ENCODE measurements around the gene VWF.
"Not testable (repeated sequence)": the region's sequence is repeated elsewhere in the genome, so short reads cannot be mapped to it uniquely, and the experiment has no call there.

VWF gene

GRCh38 chr12:6010631-6011350 is 113.7 kb downstream of the VWF start:
- H3K27me3 ChIP-seq (ENCODE audit: control insufficient read depth, insufficient read depth, low read length); H3K9ac ChIP-seq (ENCODE audit: low read depth, low read length); H3K36me3 ChIP-seq (ENCODE audit: control insufficient read depth, insufficient read depth, low read length); H3K27ac ChIP-seq (ENCODE audit: low read depth, low read length); H3K4me1 ChIP-seq (ENCODE audit: control insufficient read depth, insufficient read depth, low read length); H3K9me3 ChIP-seq (ENCODE audit: control insufficient read depth, insufficient read depth, low read length); H3K4me3 ChIP-seq (ENCODE audit: low read depth, low read length): not testable (repeated sequence)

- Histone ChIP-seq H3K9ac (ENCODE audit: low read depth, low read length) (no peak overlapping the region), H3K27me3 (ENCODE audit: control insufficient read depth, insufficient read depth, low read length) (no peaks in the 10 kb centered on the region), H3K36me3 (ENCODE audit: control insufficient read depth, insufficient read depth, low read length) (no peaks in the 10 kb centered on the region), H3K4me3 (ENCODE audit: low read depth, low read length) (no peak overlapping the region), H3K4me1 (ENCODE audit: control insufficient read depth, insufficient read depth, low read length) (no peaks in the 10 kb centered on the region), H3K27ac (ENCODE audit: low read depth, low read length) (no peak overlapping the region), H3K9me3 (ENCODE audit: control insufficient read depth, insufficient read depth, low read length) (no peaks in the 10 kb centered on the region)
Measured at GRCh38 chr12:5997260-5997659, 127.2 kb downstream of the VWF start.

GRCh38 chr12:5996459-5996858 is 128.0 kb downstream of the VWF start:
- Histone ChIP-seq H3K9me3 (ENCODE audit: control insufficient read depth, insufficient read depth, low read length) (no peaks in the 10 kb centered on the region), H3K27ac (ENCODE audit: low read depth, low read length) (no peak overlapping the region), H3K4me3 (ENCODE audit: low read depth, low read length) (no peak overlapping the region), H3K4me1 (ENCODE audit: control insufficient read depth, insufficient read depth, low read length) (no peaks in the 10 kb centered on the region), H3K36me3 (ENCODE audit: control insufficient read depth, insufficient read depth, low read length) (no peaks in the 10 kb centered on the region), H3K27me3 (ENCODE audit: control insufficient read depth, insufficient read depth, low read length) (no peaks in the 10 kb centered on the region), H3K9ac (ENCODE audit: low read depth, low read length) (no peak overlapping the region)

- Histone ChIP-seq H3K27me3 (ENCODE audit: control insufficient read depth, insufficient read depth, low read length) (no peaks in the 10 kb centered on the region), H3K27ac (ENCODE audit: low read depth, low read length) (no peak overlapping the region), H3K4me1 (ENCODE audit: control insufficient read depth, insufficient read depth, low read length) (peaks cover 10% of the 10 kb centered on the region; the same call in 1 of the 2 replicates), H3K36me3 (ENCODE audit: control insufficient read depth, insufficient read depth, low read length) (no peaks in the 10 kb centered on the region), H3K9ac (ENCODE audit: low read depth, low read length) (no peak overlapping the region), H3K4me3 (ENCODE audit: low read depth, low read length) (no peak overlapping the region), H3K9me3 (ENCODE audit: control insufficient read depth, insufficient read depth, low read length) (no peaks in the 10 kb centered on the region)
Measured at GRCh38 chr12:5989621-5990020, 134.8 kb downstream of the VWF start.

GRCh38 chr12:5988659-5989116 is 135.8 kb downstream of the VWF start:
- Histone ChIP-seq H3K27me3 (ENCODE audit: control insufficient read depth, insufficient read depth, low read length) (no peaks in the 10 kb centered on the region; the same call in 1 of the 2 replicates), H3K9ac (ENCODE audit: low read depth, low read length) (no peak overlapping the region), H3K4me1 (ENCODE audit: control insufficient read depth, insufficient read depth, low read length) (peaks cover 10% of the 10 kb centered on the region; the same call in 1 of the 2 replicates), H3K9me3 (ENCODE audit: control insufficient read depth, insufficient read depth, low read length) (no peaks in the 10 kb centered on the region), H3K36me3 (ENCODE audit: control insufficient read depth, insufficient read depth, low read length) (no peaks in the 10 kb centered on the region), H3K4me3 (ENCODE audit: low read depth, low read length) (no peak overlapping the region), H3K27ac (ENCODE audit: low read depth, low read length) (no peak overlapping the region)

- Histone ChIP-seq H3K4me1 (ENCODE audit: control insufficient read depth, insufficient read depth, low read length) (peaks cover 10% of the 10 kb centered on the region; the same call in 1 of the 2 replicates), H3K9me3 (ENCODE audit: control insufficient read depth, insufficient read depth, low read length) (no peaks in the 10 kb centered on the region), H3K36me3 (ENCODE audit: control insufficient read depth, insufficient read depth, low read length) (no peaks in the 10 kb centered on the region), H3K27me3 (ENCODE audit: control insufficient read depth, insufficient read depth, low read length) (no peaks in the 10 kb centered on the region; the same call in 1 of the 2 replicates), H3K27ac (ENCODE audit: low read depth, low read length) (no peak overlapping the region), H3K4me3 (ENCODE audit: low read depth, low read length) (no peak overlapping the region), H3K9ac (ENCODE audit: low read depth, low read length) (no peak overlapping the region)
Measured at GRCh38 chr12:5988088-5988487, 136.4 kb downstream of the VWF start.

- H3K4me1 ChIP-seq (ENCODE audit: control insufficient read depth, insufficient read depth, low read length): peaks cover 10% of the 10 kb centered on the region; the same call in 1 of the 2 replicates
- no peaks in the 10 kb centered on the region for H3K9me3 ChIP-seq (ENCODE audit: control insufficient read depth, insufficient read depth, low read length)
Measured at GRCh38 chr12:5987573-5987972, 136.9 kb downstream of the VWF start.

GRCh38 chr12:5985471-5985870 is 139.0 kb downstream of the VWF start:
- H3K4me3 ChIP-seq (ENCODE audit: low read depth, low read length): no peak overlapping the region
- H3K27me3 ChIP-seq (ENCODE audit: control insufficient read depth, insufficient read depth, low read length): no peaks in the 10 kb centered on the region; the same call in 1 of the 2 replicates
- H3K4me1 ChIP-seq (ENCODE audit: control insufficient read depth, insufficient read depth, low read length): peaks cover 10% of the 10 kb centered on the region; the same call in 1 of the 2 replicates
- no peaks in the 10 kb centered on the region for H3K9me3 ChIP-seq (ENCODE audit: control insufficient read depth, insufficient read depth, low read length)
- H3K27ac ChIP-seq (ENCODE audit: low read depth, low read length): no peak overlapping the region
- no peaks in the 10 kb centered on the region for H3K36me3 ChIP-seq (ENCODE audit: control insufficient read depth, insufficient read depth, low read length)
- H3K9ac ChIP-seq (ENCODE audit: low read depth, low read length): no peak overlapping the region

More at GRCh38 chr12:5987573-5987972, 136.9 kb downstream of the VWF start:
- Histone ChIP-seq H3K36me3 (ENCODE audit: control insufficient read depth, insufficient read depth, low read length) (no peaks in the 10 kb centered on the region), H3K9ac (ENCODE audit: low read depth, low read length) (no peak overlapping the region), H3K27me3 (ENCODE audit: control insufficient read depth, insufficient read depth, low read length) (no peaks in the 10 kb centered on the region; the same call in 1 of the 2 replicates), H3K4me3 (ENCODE audit: low read depth, low read length) (no peak overlapping the region), H3K27ac (ENCODE audit: low read depth, low read length) (no peak overlapping the region)

GRCh38 chr12:5984873-5985272 is 139.6 kb downstream of the VWF start:
- Histone ChIP-seq H3K9ac (ENCODE audit: low read depth, low read length) (no peak overlapping the region; the same call in 1 of the 2 replicates), H3K4me3 (ENCODE audit: low read depth, low read length) (no peak overlapping the region), H3K36me3 (ENCODE audit: control insufficient read depth, insufficient read depth, low read length) (no peaks in the 10 kb centered on the region), H3K4me1 (ENCODE audit: control insufficient read depth, insufficient read depth, low read length) (peaks cover 10% of the 10 kb centered on the region; the same call in 1 of the 2 replicates), H3K27ac (ENCODE audit: low read depth, low read length) (no peak overlapping the region), H3K9me3 (ENCODE audit: control insufficient read depth, insufficient read depth, low read length) (no peaks in the 10 kb centered on the region), H3K27me3 (ENCODE audit: control insufficient read depth, insufficient read depth, low read length) (no peaks in the 10 kb centered on the region; the same call in 1 of the 2 replicates)

- no peak overlapping the region for H3K9ac ChIP-seq (ENCODE audit: low read depth, low read length)
- no peaks in the 10 kb centered on the region for H3K36me3 ChIP-seq (ENCODE audit: control insufficient read depth, insufficient read depth, low read length)
- H3K9me3 ChIP-seq (ENCODE audit: control insufficient read depth, insufficient read depth, low read length): no peaks in the 10 kb centered on the region
- no peak overlapping the region for H3K4me3 ChIP-seq (ENCODE audit: low read depth, low read length)
- H3K27ac ChIP-seq (ENCODE audit: low read depth, low read length): no peak overlapping the region
- no peaks in the 10 kb centered on the region for H3K4me1 ChIP-seq (ENCODE audit: control insufficient read depth, insufficient read depth, low read length)
- no peaks in the 10 kb centered on the region; the same call in 1 of the 2 replicates for H3K27me3 ChIP-seq (ENCODE audit: control insufficient read depth, insufficient read depth, low read length)
Measured at GRCh38 chr12:5982106-5982505, 142.4 kb downstream of the VWF start.

- H3K9me3 ChIP-seq (ENCODE audit: control insufficient read depth, insufficient read depth, low read length): no peaks in the 10 kb centered on the region
- no peak overlapping the region for H3K4me3 ChIP-seq (ENCODE audit: low read depth, low read length)
- H3K27ac ChIP-seq (ENCODE audit: low read depth, low read length): no peak overlapping the region
- no peaks in the 10 kb centered on the region for H3K36me3 ChIP-seq (ENCODE audit: control insufficient read depth, insufficient read depth, low read length)
- H3K4me1 ChIP-seq (ENCODE audit: control insufficient read depth, insufficient read depth, low read length): no peaks in the 10 kb centered on the region
- no peaks in the 10 kb centered on the region for H3K27me3 ChIP-seq (ENCODE audit: control insufficient read depth, insufficient read depth, low read length)
- no peak overlapping the region for H3K9ac ChIP-seq (ENCODE audit: low read depth, low read length)
Measured at GRCh38 chr12:5977556-5977955, 146.9 kb downstream of the VWF start.
